HL-60 (cell line): Measurements from ENCODE around the gene ENDOU.

Experiments used
- DNase-seq, 2 experiments: peaks; one replicate each; pipeline ENCODE4 v3.0.0-alpha.2; 2010 to 2020; ENCODE audit warnings: low read depth in 1 of 2, low spot score in 1 of 2
- H3K27ac ChIP-seq: fragments of 250-450 bp; sonication (Bioruptor Pico); replicated peaks from 2 replicates; pipeline ENCODE4 v1.5.1; 2020; ENCODE audit warnings: mild to moderate bottlenecking, moderate library complexity
- H3K27me3 ChIP-seq: fragments of 250-450 bp; sonication (Bioruptor Pico); 2 replicates; pipeline ENCODE4 v1.5.1; 2021; ENCODE audit warnings: mild to moderate bottlenecking, moderate library complexity; ENCODE audit not compliant: insufficient read depth, poor library complexity, severe bottlenecking
- H3K4me3 ChIP-seq: replicated peaks from 2 replicates; pipeline ENCODE4 v1.5.1; 2011; ENCODE audit warnings: mild to moderate bottlenecking, control low read depth, low read length; ENCODE audit not compliant: insufficient read depth
- GABPA ChIP-seq: IDR thresholded peaks from 2 replicates; pipeline ENCODE4 v1.6.1; 2012; ENCODE audit warnings: low read depth
- POLR2AphosphoS5 ChIP-seq: IDR thresholded peaks from 2 replicates; pipeline ENCODE4 v1.6.1; 2012; ENCODE audit warnings: low read depth
- SPI1 ChIP-seq: IDR thresholded peaks from 2 replicates; pipeline ENCODE4 v1.6.1; 2012; ENCODE audit warnings: low read depth, mild to moderate bottlenecking, borderline replicate concordance
- TF ChIP-seq, protein P1 (sequence below): IDR thresholded peaks from one replicate; pipeline ENCODE4 v1.5.1; 2011; ENCODE audit warnings: low read length, control low read depth, inconsistent platforms; ENCODE audit not compliant: insufficient read depth
- TF ChIP-seq, protein P2 (sequence below): IDR thresholded peaks from 2 replicates; pipeline ENCODE4 v1.6.1; 2012; ENCODE audit warnings: low read depth; ENCODE audit not compliant: insufficient replicate concordance

Gene ENDOU

DNA sequence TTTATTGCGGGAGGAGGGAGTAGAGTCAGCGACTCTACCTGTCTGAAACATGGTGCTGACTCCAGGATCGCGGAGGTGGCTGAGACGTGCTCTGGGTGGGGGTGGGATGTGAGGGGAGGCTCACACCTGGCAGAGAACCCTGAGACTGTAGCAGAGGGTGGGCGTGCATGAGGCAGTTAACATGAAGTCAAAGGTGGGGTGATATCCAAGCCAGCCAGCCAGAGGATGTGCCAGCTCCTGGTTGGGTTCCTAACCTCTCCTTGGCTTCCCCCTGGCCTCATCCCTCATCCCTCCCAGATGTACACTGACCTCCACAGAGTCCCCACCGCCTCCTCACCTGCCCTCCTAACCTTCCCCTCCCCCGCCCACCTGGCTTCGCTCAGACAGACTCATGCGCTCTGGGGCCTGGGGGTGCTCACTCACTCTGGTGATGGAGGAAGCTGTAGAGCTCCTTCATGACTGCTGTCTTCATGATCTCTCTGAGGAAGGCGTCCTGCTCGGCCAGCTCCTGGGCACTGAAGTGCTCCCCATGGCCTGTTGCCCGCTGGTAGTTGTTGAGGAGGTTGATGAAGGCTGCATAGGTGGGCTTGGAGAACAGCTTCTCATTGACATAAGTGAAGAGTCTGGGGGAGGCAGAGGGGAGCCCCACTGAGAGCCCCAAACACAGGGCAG lies 9.3 kb downstream of the ENDOU start:
- H3K27ac ChIP-seq: no peak overlapping the region

DNA sequence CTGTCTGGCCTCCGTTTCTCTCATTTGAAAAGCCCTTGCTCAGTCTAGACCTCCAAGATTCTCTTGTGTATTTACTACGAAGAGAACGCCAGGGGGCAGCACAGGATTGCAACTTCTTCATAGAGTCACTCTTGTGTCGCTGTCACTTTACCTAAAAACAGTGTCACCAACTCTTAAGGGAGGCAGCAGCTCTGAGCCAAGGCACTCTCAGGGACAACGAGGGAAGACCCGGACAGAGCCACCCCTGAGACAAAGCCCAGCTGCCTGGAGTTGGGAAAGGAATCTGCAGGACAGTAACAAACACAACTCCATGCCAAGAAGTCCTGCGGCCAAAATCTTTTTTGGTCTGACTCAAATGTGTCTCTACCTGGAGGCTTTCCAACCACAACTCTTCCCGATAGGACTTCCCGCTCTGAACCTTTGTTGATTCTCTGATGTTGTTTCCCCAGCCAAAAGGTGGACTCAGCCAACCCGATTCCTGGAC lies 9.9 kb downstream of the ENDOU start:
- Histone ChIP-seq H3K4me3 (no peak overlapping the region), H3K27me3 (no peaks in the 10 kb centered on the region), H3K27ac (no peak overlapping the region)
- TF ChIP-seq, protein P1, sequence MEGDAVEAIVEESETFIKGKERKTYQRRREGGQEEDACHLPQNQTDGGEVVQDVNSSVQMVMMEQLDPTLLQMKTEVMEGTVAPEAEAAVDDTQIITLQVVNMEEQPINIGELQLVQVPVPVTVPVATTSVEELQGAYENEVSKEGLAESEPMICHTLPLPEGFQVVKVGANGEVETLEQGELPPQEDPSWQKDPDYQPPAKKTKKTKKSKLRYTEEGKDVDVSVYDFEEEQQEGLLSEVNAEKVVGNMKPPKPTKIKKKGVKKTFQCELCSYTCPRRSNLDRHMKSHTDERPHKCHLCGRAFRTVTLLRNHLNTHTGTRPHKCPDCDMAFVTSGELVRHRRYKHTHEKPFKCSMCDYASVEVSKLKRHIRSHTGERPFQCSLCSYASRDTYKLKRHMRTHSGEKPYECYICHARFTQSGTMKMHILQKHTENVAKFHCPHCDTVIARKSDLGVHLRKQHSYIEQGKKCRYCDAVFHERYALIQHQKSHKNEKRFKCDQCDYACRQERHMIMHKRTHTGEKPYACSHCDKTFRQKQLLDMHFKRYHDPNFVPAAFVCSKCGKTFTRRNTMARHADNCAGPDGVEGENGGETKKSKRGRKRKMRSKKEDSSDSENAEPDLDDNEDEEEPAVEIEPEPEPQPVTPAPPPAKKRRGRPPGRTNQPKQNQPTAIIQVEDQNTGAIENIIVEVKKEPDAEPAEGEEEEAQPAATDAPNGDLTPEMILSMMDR: peak; percentile 56
- TF ChIP-seq GABPA: no peak
- peak; percentile 46 to 79 for DNase-seq

More for the DNA sequence above, 9.3 kb downstream of the ENDOU start:
- TF ChIP-seq, protein P2, sequence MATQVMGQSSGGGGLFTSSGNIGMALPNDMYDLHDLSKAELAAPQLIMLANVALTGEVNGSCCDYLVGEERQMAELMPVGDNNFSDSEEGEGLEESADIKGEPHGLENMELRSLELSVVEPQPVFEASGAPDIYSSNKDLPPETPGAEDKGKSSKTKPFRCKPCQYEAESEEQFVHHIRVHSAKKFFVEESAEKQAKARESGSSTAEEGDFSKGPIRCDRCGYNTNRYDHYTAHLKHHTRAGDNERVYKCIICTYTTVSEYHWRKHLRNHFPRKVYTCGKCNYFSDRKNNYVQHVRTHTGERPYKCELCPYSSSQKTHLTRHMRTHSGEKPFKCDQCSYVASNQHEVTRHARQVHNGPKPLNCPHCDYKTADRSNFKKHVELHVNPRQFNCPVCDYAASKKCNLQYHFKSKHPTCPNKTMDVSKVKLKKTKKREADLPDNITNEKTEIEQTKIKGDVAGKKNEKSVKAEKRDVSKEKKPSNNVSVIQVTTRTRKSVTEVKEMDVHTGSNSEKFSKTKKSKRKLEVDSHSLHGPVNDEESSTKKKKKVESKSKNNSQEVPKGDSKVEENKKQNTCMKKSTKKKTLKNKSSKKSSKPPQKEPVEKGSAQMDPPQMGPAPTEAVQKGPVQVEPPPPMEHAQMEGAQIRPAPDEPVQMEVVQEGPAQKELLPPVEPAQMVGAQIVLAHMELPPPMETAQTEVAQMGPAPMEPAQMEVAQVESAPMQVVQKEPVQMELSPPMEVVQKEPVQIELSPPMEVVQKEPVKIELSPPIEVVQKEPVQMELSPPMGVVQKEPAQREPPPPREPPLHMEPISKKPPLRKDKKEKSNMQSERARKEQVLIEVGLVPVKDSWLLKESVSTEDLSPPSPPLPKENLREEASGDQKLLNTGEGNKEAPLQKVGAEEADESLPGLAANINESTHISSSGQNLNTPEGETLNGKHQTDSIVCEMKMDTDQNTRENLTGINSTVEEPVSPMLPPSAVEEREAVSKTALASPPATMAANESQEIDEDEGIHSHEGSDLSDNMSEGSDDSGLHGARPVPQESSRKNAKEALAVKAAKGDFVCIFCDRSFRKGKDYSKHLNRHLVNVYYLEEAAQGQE: no peak
- no peak for TF ChIP-seq POLR2AphosphoS5
- no peak for TF ChIP-seq GABPA
- TF ChIP-seq, protein P1: no peak
- TF ChIP-seq SPI1: no peak
- DNase-seq: no peak
- Histone ChIP-seq H3K27me3 (no peaks in the 10 kb centered on the region), H3K4me3 (no peak overlapping the region)

DNA sequence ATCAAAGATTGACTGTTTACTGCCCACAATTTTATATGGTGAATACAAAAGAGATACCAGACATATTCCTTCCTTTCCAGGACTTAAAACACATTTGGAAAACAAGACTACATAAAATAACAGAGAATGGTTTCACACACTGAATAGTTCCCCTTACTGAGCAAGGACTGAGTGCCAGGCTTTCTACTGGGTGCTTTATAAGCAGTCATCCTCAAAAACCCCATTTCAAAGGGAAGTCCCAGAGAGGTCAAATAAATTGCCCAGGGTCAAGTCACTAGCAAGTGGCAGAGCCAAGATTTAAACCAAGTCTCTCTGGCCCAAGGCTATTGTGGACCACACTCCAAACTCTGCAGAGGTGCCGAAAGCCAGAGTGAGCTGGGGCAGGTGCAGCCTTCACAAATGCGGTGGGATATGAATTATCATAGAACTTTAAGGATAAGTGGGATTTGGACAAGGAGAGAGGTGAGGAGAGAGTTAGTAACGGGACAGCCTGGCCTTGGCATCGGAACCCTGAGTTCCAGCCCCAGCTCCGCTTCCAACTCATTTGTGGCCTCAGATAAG lies 10.4 kb downstream of the ENDOU start:
- Histone ChIP-seq H3K27ac (no peak overlapping the region), H3K4me3 (no peak overlapping the region), H3K27me3 (no peaks in the 10 kb centered on the region)
- DNase-seq: no peak
- TF ChIP-seq GABPA (no peak), SPI1 (no peak), POLR2AphosphoS5 (no peak)
- TF ChIP-seq, protein P2: no peak
- TF ChIP-seq, protein P1: no peak
